ENCODE data around the gene CHN2.

Gene CHN2

DNA sequence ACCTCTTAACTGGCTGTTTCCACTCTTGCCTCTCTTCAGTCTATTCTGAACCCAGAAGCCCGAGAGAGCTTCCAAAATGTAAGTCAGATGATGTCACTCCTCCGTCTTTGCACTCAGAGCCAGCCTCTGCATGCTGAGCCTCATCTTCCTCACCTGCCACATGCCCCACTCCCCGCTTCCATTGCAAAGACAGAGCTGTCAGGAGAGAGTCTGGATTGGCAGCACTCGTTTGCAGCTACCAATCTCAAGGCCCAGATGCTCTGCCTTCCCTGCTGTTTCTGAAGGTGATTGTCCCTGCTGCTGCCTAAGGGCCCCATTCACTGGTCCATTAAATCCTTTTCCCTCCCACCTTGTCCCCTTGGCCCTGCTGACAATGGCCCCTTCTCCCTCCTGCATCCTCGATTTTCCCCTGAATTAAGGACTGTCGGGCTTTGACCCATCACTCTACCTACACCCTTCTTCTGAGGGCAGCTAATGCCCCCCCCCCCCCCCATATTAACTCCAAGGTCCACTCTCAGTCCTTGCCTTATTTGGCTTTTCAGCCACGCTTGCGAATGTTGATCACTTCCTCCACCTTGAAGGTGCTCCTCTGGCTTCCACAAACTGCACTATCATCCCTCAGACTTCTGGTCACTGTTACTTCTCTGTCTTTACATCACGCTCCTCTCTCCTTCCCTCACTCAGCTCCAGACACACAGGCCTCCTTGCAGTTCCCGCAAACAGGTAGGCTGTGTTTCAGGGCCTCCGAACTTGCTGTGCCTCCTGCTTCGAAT is 98.5 kb downstream of the CHN2 start:
- Histone ChIP-seq H3K36me3 (no peaks in the 10 kb centered on the region), H3K4me3 (no peak overlapping the region), H3K27me3 (no peaks in the 10 kb centered on the region), H3K27ac (no peak overlapping the region), H3K9me3 (no peaks in the 10 kb centered on the region), H3K4me1 (no peaks in the 10 kb centered on the region)
- no peak for DNase-seq
- TF ChIP-seq, protein P1, sequence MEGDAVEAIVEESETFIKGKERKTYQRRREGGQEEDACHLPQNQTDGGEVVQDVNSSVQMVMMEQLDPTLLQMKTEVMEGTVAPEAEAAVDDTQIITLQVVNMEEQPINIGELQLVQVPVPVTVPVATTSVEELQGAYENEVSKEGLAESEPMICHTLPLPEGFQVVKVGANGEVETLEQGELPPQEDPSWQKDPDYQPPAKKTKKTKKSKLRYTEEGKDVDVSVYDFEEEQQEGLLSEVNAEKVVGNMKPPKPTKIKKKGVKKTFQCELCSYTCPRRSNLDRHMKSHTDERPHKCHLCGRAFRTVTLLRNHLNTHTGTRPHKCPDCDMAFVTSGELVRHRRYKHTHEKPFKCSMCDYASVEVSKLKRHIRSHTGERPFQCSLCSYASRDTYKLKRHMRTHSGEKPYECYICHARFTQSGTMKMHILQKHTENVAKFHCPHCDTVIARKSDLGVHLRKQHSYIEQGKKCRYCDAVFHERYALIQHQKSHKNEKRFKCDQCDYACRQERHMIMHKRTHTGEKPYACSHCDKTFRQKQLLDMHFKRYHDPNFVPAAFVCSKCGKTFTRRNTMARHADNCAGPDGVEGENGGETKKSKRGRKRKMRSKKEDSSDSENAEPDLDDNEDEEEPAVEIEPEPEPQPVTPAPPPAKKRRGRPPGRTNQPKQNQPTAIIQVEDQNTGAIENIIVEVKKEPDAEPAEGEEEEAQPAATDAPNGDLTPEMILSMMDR (IDR thresholded peaks at IDR 0.05): no peak
- intact Hi-C loops (cut with DNase I; ENCODE audit: low total_unique reads): no loop called here

DNA sequence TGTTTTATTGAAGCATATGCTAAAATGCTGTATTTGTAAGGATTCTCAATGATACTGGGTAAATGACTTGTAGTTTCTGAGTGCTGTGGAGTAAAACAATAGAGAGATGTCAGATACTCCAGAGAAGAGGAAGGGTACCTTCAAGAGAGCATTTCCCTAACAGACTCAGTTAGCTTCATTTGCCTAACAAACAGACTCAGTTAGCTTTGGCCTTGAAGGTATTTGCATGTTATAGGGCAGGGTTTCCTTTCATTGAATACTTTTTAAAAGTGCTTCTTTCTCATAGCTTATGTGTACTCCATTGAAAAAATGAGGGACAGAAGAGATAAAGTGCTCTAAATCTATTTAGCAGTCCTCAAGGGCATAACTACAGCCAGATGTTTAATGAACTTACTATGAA is 101.8 kb downstream of the CHN2 start:
- no peaks in the 10 kb centered on the region for H3K27me3 ChIP-seq
- H3K36me3 ChIP-seq: no peaks in the 10 kb centered on the region
- no peaks in the 10 kb centered on the region for H3K9me3 ChIP-seq
- intact Hi-C loops (cut with DNase I; ENCODE audit: low total_unique reads): no loop called here
- TF ChIP-seq, protein P1 (IDR thresholded peaks at IDR 0.05): no peak
- H3K4me1 ChIP-seq: peaks cover 0 to 3% (median 0%) of the 10 kb centered on the region in 4 donors
- DNase-seq: no peak
- H3K27ac ChIP-seq: no peak overlapping the region
- no peak overlapping the region for H3K4me3 ChIP-seq

DNA sequence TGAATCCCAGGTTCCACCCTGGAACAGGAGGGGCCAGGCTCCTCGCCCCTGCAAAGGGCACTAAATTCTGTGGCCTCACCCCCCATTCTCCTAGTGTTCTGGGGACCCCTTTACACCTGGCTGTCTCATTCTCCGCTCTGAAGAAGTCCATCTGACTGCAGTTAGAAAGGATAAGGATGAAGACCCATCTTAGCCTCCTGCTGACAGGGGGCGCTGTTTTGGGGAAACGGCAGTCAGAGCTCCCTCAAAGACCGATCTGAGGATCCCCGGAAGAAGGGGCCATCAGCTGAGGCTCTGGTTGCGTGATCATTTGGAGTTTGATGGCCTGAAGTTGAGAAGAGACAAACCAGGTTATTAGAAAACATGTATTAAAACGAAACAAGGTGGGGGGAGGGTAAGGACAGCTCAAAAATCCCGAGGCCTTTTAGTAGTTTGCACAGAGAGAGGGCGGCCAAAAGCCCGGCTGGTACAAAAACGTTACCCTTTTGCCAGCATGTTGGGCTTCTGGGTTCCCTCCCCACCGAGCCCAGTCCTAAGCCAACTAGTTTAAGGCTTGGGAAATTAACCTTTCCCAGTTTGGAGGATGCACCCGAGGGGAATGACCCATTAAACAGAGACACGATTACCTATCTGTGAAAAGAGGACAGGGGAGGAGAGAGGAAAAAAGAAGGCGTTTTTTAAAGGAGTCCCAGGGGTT is 102.8 kb downstream of the CHN2 start:
- no peak overlapping the region for H3K4me3 ChIP-seq
- no peaks in the 10 kb centered on the region for H3K36me3 ChIP-seq
- no peaks in the 10 kb centered on the region for H3K9me3 ChIP-seq
- H3K27ac ChIP-seq: no peak overlapping the region
- peaks cover 0 to 3% (median 0%) of the 10 kb centered on the region in 4 donors for H3K4me1 ChIP-seq
- H3K27me3 ChIP-seq: no peaks in the 10 kb centered on the region
- DNase-seq: no peak
- intact Hi-C loops (cut with DNase I; ENCODE audit: low total_unique reads): no loop called here
- TF ChIP-seq, protein P1 (IDR thresholded peaks at IDR 0.05): no peak

DNA sequence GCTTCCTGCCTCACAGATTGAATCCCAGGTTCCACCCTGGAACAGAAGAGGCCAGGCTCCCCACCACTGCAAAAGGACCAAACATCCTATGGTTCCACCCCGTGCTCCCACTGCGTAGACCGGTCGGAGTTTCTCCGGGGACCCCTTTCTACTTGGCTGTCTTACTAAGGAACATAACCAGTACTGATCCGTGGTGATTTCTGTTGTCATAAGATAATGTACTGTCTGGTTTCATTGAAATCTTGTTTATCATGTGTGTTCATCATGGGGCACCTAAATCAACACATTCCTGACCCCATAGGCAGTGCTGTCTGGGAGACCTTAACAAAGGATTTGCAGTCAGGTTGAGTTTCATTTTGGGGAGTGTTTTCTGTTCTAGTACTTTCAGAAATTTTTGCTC is 104.5 kb downstream of the CHN2 start:
- Histone ChIP-seq H3K36me3 (no peaks in the 10 kb centered on the region), H3K27me3 (no peaks in the 10 kb centered on the region), H3K27ac (no peak overlapping the region), H3K9me3 (no peaks in the 10 kb centered on the region), H3K4me1 (peaks cover 0 to 3% (median 0%) of the 10 kb centered on the region in 4 donors), H3K4me3 (no peak overlapping the region)
- intact Hi-C loops (cut with DNase I; ENCODE audit: low total_unique reads): no loop called here
- TF ChIP-seq, protein P1 (IDR thresholded peaks at IDR 0.05): no peak
- no peak for DNase-seq

DNA sequence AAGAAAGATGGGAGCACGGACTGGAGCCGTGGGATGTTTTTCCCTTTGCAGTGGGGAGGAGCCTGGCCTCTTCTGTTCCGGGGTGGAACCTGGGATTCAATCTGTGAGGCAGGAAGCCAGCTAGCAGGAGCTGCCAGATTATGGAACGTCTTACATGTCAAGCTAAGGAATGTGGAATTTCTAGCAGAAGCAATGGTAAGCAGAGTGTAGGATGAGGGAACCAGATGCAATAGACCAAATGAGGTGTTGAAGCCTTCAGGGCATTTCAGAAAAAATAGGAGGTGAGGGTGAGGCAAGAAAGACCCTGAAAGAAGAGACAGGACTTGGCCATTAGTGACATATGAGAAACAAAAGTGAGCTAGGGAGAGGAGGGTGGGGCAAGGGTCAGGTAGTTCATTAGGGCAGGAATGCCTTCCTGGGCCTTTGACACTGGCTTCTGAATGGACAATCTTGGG is 105.5 kb downstream of the CHN2 start:
- no peak for DNase-seq
- intact Hi-C loops (cut with DNase I; ENCODE audit: low total_unique reads): no loop called here
- no peaks in the 10 kb centered on the region for H3K36me3 ChIP-seq
- H3K9me3 ChIP-seq: no peaks in the 10 kb centered on the region
- H3K27ac ChIP-seq: no peak overlapping the region
- TF ChIP-seq, protein P1 (IDR thresholded peaks at IDR 0.05): no peak
- H3K4me3 ChIP-seq: no peak overlapping the region
- no peaks in the 10 kb centered on the region for H3K27me3 ChIP-seq
- H3K4me1 ChIP-seq: peaks cover 0 to 3% (median 0%) of the 10 kb centered on the region in 4 donors

Measured in tibial artery (tissue), 4 donors.